ENCODE results near the gene GLMP. TPM values are rescaled to one million over a fixed set of nuclear protein-coding genes. Genes with fewer than 3 reads are reported as not detected.

GLMP gene
- total RNA-seq, 4 donors from 2014 or later: 34.9 to 84.3 (median 48.3) TPM

- TF ChIP-seq, protein P1, sequence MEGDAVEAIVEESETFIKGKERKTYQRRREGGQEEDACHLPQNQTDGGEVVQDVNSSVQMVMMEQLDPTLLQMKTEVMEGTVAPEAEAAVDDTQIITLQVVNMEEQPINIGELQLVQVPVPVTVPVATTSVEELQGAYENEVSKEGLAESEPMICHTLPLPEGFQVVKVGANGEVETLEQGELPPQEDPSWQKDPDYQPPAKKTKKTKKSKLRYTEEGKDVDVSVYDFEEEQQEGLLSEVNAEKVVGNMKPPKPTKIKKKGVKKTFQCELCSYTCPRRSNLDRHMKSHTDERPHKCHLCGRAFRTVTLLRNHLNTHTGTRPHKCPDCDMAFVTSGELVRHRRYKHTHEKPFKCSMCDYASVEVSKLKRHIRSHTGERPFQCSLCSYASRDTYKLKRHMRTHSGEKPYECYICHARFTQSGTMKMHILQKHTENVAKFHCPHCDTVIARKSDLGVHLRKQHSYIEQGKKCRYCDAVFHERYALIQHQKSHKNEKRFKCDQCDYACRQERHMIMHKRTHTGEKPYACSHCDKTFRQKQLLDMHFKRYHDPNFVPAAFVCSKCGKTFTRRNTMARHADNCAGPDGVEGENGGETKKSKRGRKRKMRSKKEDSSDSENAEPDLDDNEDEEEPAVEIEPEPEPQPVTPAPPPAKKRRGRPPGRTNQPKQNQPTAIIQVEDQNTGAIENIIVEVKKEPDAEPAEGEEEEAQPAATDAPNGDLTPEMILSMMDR (IDR thresholded peaks at IDR 0.05; ENCODE audit: low read depth): no peak
Observed at GRCh38 chr1:156285437-156285836, 10.0 kb downstream of the GLMP start.

DNA sequence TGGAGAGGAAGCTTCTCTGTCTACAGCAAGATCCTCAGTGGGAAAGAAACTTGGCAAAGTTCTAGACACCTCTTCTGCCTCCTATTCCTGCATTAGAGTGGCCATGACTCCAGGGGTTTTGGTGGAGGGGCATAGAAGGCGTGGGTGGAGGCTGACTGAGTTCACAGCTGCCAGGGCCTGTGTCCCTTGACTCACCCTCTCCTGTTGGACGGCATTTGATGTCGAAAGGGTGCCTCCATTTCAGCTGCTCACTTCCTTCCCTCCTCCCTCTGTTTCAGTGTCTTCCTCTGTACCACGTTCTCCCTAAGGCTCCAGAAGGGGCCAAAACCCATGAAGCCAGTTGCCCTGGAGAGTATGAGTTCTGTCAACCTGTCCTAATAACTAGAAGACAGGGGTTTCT is 10.7 kb downstream of the GLMP start:
- TF ChIP-seq, protein P1 (IDR thresholded peaks at IDR 0.05; ENCODE audit: low read depth): no peak

- TF ChIP-seq, protein P1 (IDR thresholded peaks at IDR 0.05; ENCODE audit: low read depth): no peak
Observed at GRCh38 chr1:156284112-156284511, 11.4 kb downstream of the GLMP start, which contains the start of gene TMEM79. Gene TMEM79 (plus strand): TSS chr1:156284325. CDS start chr1:156285227, 902 bp downstream.

- TF ChIP-seq, protein P1 (IDR thresholded peaks at IDR 0.05; ENCODE audit: low read depth): no peak
Observed at GRCh38 chr1:156283521-156283920, 12.0 kb downstream of the GLMP start.

DNA sequence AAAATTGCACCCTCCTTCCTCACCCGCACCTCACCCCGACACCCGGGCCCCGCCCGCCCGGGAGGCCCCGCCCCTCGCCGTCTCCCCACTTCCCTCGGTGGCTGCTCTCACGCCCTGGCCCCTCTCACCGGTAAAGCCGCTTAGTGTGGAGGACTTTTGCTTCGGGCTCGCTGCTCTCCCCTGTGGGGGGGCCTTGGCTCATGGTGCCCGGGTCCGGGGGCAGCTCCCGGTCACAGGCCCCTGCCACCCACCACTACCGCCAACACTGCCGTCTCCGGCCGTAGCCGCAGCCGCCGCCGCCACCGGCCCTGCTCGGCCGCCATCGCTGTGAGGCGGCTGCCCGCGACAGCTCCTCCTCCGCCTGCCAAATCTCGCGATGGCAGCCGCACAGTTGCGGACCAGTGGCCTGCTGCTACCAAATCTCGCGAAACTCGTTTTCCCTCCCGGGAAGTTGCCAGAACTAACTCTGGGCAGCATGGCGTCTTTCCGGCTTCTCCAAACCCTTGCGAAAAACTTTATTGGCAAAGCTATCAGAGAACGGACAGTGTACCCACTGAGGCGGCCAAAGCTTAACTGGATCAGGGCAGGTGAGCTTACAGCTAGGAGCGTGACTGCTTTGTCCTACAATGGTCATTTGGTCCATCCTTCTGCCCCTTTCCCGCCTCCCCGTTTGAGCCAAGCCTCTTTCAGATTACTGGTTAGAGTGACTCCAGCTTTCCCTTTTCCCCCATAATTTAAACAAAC is 12.8 kb downstream of the GLMP start, which contains the start of gene SMG5:
SMG5 (minus strand) TSS at position 347 of the 744 bp plus-strand sequence; CDS start at position 202, 145 bp downstream.
- TF ChIP-seq, protein P1 (IDR thresholded peaks at IDR 0.05; ENCODE audit: low read depth): no peak

- TF ChIP-seq, protein P1 (IDR thresholded peaks at IDR 0.05; ENCODE audit: low read depth): no peak
Observed at GRCh38 chr1:156281693-156282478, 13.6 kb downstream of the GLMP start.

DNA sequence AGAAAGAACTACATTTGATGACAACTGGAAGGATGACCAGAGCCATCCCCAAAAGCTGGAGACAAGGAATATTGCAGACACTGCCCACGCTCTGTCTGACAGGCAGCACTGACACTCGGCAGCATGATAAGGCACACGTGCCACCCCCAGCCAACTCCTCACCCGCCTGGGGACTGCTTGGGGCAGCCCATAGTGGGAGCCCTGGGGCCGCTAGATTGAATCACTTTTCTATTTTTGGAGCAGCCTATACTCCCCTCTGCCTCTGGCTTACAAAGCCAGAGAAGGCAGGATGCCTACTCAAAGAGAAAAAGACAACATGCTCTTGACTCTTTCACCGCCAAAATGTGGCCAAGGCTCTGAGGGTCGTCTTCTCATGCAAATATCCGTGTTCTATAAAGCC is 14.2 kb downstream of the GLMP start:
- TF ChIP-seq, protein P1 (IDR thresholded peaks at IDR 0.05; ENCODE audit: low read depth): no peak

Measured in subcutaneous adipose tissue (tissue), 4 donors.